ENCODE data around the gene DECR2. TPM values are rescaled to one million over a fixed set of nuclear protein-coding genes. Genes with fewer than 3 reads are reported as not detected.
"Not testable (repeated sequence)": the region's sequence is repeated elsewhere in the genome, so short reads cannot be mapped to it uniquely, and the experiment has no call there.

DECR2 gene
- polyA plus RNA-seq, 1 donor, result 14.4 TPM

DNA sequence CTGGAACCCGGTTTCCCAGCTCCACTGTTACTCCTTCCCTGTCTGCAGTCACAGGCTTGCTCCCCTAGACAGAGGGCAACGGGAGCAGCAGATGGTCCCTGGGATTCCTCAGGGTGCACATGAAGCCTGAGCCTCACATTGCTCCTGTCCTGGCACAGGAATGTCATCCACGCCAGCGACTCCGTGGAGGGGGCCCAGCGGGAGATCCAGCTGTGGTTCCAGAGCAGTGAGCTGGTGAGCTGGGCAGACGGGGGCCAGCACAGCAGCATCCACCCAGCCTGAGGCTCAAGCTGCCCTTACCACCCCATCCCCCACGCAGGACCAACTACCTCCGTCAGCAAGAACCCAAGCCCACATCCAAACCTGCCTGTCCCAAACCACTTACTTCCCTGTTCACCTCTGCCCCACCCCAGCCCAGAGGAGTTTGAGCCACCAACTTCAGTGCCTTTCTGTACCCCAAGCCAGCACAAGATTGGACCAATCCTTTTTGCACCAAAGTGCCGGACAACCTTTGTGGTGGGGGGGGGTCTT lies 1.6 kb upstream of the DECR2 start:
- no peak for DNase-seq (ENCODE audit: low read depth)

DNA sequence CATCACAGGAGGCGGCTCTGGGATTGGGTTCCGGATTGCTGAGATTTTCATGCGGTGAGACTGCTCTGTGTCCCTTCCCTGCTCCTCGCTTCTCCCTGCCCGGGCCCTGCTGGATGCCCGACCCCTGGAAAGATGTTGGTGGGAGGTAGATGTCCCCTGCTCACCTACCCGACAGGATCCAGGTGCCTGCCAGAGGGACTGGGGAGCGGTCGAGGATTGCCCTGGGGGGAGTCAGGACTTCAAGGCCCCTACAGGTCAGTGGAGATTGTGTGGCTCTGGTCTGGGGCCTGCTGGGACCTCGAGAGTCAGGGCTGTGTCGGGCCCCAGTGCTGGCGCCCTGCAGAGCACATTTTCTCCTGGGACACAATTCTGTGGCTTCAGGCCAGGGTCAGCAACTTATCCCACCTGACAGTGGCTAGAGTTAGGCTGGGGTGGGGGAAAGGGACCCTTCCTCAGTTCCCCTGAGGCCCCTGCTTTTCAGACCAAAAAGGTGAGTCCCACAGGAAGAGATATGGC lies 3.3 kb downstream of the DECR2 start:
- no peak for DNase-seq (ENCODE audit: low read depth)

DNA sequence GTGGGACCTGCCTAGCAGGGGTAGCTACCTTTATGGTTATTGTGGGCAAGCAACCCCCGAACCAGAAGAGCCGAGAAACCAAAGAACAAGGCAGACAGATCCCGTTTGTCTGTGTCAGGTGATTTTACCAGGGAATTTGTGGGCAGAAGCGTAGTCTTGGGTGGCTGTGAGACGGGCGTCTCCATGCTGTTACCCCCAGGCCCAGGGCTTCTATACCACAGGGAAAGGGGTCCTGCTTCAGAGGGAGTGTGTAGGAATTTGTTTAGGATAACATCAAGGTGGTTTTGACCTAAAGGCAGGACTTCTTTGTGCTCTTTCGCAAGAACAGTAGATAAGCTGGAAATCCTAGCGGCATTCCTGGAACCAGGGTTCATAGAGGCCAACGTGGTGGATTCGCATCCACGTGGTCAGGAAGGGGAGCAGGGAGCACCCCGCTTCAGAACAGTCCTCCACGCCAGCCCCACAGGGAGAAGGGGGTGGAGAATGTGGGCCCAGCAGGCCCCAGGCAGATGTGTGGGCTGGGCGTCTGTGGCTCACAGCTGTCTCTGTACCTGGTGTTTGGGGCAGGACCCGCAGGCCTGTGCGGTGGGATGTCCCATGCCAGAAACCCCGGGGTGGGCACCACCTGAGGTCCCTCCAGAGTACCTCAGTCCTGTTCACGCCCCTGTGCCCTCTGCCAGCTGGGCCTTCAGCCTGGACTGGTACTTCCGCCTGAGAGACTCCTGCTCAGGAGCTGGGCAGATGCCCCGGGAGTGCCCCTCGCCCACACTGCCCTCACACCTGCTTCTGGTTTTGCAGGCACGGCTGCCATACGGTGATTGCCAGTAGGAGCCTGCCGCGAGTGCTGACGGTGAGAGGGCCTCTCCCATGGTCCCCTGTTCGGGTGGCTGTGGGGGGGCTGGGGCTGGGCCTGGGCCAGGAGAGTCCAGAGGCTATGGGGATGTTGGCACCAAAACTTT lies 4.1 kb downstream of the DECR2 start:
- DNase-seq (ENCODE audit: low read depth), result no peak

DNA sequence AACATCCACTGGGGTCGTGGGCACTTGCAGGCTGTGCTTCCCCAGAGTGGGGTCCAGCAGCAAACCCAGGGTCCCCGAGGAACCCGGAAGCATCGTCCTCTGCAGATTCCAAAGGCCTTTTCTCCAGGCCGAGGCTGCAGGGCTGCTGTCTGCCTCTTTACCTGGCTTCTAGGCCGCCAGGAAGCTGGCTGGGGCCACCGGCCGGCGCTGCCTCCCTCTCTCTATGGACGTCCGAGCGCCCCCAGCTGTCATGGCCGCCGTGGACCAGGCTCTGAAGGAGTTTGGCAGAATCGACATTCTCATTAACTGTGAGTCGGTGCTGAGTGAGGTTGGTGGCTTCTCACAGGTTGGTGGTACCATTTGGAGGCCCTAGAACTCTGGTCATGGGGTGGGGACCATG lies 5.6 kb downstream of the DECR2 start:
- DNase-seq (ENCODE audit: low read depth), result no peak

DNA sequence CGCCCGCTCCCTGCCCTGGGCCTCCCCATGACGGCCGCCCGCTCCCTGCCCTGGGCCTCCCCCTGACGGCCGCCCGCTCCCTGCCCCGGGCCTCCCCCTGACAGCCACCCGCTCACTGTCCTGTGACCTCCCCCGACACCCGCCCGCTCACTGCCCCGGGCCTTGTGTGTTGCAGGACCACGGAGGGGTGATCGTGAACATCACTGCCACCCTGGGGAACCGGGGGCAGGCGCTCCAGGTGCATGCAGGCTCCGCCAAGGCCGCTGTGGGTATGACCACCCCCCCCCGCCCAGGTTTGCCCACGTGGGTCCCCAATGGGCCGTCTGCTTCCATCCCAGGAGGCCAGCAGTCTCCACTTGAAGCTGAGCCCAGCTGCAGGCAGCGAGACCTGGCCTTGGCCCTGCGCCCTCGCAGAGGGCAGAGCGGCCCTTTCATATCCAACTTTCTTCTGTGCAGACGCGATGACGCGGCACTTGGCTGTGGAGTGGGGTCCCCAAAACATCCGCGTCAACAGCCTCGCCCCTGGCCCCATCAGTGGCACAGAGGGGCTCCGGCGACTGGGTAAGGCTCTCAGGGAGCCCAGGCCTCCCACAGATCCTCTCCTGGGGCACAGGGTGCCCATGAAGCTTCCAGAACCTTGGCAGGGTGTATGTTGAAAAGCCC lies 9.0 kb downstream of the DECR2 start:
- no peak for DNase-seq (ENCODE audit: low read depth)

DNA sequence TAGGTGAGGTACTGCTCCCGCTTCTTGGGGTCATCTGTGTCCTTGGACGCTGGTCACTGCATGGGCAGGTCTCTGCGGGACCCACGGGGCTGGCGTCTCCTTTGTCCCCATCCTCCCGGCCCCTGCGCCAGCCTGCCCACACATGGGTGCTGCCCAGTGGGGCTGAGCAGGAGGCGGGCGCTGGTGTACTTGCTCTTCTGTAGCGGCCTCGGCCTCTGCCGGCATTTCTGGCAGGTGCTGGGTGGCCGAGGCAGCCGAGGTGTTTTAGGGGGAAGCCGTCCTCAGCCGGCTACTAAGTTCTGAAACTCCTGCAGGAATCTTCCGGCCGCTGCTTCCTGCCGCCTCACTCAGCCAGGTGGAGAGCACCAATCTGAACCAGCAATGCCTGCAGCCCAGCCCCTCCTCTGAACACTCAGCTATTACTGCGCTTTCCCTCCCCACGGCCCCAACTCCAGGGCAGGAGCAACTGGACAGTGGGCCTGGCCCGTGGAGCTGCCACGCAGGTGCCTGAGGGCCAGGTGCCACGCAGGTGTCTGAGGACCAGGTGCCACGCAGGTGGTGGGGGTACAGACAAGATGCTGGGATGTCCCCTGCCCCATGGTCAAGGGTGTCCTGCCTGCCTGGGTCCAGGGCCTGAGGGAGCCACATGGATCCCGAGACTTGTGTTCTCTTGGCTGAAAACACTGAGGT lies 10.0 kb downstream of the DECR2 start:
- no peak for DNase-seq (ENCODE audit: low read depth)

DNA sequence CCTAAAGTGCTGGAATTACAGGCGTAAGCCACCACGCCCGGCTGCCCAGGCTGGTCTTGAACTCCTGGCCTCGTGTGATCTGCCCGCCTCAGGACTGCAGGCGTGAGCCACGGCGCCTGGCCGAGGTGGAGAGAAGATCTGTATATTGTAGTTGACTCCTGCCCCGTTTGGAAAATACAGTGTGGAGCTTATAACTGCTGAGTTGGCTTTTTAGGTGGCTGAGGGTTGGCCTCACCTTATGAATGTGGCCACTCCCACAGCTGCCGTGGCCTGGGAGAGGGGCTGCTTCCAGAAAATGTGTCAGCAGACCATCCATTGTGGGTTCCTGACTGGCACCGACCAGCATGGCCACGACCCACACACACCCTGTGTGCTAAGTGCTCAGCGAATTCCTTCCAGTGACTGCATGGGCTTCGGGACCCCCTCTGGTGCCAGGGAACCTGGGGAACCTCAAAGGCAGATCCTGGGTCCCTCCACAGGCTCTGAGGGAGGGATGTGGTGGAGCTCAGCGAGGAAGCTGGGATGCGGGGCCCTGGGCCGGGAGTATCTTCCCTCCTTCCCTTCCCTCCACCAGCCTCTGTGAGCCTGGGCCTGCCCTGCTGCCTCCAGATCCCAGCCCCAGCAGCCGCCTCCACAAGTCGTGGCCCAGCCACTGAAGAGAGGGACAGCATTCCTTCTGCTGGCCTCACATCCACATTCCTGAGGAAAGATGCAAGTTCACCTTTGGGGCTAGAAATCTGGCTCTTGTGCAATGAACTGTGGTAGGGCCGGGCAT lies 12.9 kb downstream of the DECR2 start:
- no peak for DNase-seq (ENCODE audit: low read depth)

DNA sequence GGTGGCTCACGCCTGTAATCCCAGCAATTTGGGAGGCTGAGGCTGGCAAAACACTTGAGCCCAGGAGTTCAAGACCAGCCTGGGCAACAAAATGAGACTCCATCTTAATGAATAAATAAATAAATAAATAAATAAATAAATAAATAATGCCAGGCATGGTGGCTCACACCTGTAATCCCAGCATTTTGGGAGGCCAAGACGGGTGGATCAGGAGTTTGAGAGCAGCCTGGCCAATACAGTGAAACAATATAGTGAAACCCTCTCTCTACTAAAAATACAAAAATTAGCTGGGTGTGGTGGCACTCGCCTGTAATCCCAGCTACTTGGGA lies 13.4 kb downstream of the DECR2 start:
- not testable (repeated sequence) for DNase-seq (ENCODE audit: low read depth)

DNA sequence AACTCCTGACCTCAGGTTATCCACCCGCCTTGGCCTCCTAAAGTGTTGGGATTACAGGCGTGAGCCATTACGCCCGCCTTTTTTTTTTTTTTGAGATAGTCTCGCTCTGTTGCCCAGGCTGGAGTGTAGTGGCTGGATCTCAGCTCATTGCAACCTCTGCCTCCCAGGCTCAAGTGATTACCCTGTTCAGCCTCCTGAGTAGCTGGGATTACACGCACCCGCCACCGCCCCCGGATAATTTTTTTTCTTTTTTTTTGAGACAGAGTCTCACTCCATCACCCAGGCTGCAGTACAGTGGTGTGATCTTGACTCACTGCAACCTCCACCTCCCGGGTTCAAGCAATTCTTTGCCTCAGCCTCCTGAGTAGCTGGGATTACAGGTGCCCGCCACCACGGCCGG lies 20.5 kb downstream of the DECR2 start:
- not testable (repeated sequence) for DNase-seq (ENCODE audit: low read depth)

DNA sequence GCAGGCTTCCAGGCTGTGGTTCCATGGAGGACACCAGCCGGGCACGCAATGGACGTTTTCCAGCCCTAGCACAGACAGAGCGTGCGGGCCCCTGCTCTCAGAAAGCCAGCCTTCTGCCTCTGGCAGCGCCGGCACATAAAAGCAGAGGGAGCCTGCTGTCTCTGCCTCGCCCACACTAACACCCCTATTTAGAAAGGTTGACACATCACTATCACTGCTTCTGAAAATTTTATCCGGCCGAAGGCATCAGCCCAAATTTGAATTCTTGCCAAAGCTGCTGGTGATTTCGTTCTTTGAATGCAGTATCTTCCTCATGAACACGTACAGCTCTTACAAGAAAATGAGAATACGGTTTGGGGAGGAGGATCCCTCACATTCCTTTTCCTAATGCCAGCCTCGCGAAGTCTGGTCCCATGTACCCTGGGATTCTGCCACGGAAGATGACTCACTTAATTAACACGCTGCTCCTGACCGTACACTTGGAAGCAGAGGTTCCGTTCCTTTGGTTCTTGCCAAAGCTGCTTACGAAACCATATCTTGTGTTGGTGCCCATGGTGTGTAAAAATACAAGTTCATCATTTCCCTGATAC lies 22.4 kb downstream of the DECR2 start:
- DNase-seq (ENCODE audit: low read depth), result no peak

DNA sequence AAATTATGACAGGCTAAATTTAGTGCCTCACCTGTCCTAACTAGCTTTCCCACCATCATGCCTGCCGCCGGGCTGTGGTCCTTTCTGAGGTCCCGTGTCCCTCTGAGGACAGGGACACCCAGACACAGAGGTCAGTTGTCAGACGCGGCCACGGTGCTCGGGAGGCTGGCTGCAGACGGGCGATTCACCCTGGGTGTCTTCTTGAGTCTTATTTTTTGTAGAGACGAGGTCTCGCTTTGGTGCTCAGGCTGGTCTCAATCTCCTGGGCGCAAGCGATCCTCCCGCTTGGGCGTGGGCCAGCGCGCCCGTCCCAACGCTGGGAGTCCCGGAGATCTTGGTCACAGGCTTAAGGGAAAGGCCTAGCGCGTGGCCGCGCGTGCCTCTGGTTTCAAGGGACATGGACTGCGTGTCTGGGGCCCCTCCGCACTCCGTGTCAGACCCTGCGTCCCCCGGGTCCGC lies 23.0 kb downstream of the DECR2 start:
- no peak for DNase-seq (ENCODE audit: low read depth)

DNA sequence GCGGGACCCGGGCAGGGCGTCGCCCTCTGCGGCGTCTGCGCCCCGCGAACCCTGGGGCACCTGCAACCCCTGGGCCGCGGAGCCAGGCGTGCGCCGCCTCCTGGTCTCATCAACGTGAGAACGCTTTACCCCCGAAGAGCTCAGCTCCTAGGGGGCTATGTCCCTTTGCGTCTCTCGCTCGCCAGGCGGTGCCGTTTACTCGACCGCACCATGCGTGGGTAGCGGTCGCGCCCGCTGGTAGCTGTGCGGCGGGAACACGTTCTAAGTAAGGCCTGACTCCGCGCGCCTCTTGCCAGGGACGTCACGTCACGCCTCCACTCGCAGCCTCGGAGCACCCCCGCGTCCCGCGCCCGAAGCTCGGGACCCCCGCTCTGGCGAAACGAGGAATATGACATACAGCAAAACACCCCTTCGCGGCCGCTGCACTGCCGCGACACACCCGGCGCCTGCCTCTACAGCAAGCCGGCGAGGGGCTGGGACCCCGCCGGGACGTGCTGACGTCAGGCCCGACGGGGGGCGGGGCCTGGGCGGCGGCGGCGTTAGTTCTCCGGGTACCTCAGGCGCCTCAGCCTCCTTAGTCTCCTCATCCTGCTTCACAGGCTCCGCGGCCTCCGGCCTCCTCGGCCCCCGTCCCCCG lies 23.5 kb downstream of the DECR2 start, which contains the start of gene RAB11FIP3:
RAB11FIP3 (plus strand) TSS at position 568 of the 637 bp plus-strand sequence. CDS start 358 bp downstream, outside the sequence.
- DNase-seq (ENCODE audit: low read depth), result no peak

DNA sequence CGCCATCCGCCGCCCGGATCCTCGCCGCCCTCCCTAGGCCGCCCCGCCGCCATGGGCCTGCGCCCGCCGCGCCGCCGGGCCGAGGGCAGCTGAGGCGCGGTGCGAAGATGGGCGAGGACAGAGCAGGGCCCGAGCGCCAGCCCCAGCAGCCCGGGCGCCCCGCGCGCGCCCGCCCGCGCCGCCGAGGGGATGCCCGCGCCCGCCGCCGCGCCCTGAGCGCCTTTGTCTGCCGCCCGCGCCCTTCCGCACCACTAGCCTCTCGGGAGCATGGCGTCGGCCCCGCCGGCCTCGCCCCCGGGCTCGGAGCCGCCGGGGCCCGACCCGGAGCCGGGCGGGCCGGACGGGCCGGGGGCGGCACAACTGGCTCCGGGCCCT lies 24.0 kb downstream of the DECR2 start:
- no peak for DNase-seq (ENCODE audit: low read depth)

DNA sequence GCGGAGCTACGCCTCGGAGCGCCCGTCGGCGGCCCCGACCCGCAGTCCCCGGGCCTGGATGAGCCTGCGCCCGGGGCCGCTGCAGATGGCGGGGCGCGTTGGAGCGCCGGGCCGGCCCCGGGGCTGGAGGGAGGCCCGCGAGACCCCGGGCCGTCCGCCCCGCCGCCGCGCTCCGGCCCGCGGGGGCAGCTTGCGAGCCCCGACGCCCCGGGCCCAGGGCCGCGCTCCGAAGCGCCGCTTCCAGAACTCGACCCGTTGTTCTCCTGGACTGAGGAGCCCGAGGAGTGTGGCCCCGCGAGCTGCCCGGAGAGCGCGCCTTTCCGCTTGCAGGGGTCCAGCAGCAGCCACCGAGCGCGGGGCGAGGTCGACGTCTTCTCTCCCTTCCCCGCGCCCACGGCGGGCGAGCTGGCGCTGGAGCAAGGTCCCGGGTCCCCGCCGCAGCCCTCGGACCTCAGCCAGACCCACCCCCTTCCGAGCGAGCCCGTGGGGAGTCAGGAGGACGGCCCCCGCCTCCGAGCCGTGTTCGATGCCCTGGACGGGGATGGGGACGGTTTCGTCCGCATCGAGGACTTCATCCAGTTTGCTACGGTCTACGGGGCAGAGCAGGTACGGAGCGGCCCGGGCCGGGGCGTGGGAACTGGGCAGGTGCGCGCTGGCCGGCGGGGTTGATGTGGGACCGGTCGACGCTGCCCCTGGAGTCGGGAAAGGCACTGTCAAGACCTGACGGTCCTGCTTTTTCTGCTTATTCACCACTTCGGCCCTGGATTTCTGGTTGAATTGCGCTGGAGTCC lies 24.6 kb downstream of the DECR2 start:
- no peak for DNase-seq (ENCODE audit: low read depth)

DNA sequence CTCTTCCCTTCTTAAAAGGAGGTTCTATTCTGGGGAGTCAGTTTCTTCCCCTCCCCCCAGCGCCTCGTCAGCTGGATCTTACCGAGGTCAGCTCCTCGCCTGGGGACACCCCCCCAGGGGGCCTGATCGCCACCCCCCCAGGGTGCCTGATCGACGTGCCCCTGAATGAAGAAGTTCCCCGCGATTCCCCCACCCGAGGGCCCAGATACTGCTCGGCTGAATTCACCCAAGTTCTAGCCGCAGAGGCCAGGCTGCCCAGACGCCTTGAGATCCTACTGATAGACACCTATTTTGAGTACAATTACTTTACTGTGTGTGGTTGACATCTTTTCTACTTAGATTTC lies 25.2 kb downstream of the DECR2 start:
- DNase-seq (ENCODE audit: low read depth), result no peak

DNA sequence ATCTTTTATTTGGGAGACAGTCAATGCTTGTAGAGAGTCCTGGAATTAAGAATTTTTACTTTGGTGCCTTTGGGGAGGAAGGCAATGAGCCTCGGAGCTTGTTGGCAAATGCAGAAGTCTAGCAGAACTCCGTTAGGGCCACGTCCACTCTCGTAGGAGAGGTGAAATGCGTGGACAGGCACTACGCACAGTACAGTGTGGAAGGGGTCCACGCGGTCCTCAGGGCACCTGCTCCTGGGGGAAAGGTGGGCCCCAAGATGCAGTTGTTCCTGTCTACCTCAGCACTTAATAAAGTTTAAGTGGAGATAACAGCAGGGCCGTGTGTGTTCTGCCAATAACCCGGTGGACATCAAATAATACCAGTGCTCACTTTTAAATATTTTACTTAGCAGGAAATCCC lies 25.6 kb downstream of the DECR2 start:
- no peak for DNase-seq (ENCODE audit: low read depth)

DNA sequence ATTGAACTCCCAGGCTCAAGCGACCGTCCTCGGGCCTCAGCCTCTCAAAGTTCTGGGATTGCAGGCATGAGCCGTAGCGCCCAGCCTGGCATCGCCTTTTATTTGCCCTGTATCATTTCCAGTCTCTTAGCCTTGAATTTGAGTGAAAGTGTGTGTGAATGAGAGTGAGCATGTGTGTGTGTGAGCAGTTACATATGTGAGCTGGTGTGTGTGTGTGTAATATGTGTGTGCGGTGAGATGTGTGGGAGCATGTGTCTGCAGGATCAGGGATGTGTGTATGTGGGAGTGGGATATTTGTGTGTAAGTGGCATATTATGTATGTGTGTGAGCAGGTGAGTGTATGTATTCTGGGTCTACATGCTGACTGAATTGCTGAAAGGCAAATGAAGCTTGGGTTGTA lies 29.2 kb downstream of the DECR2 start:
- no peak for DNase-seq (ENCODE audit: low read depth)

DNA sequence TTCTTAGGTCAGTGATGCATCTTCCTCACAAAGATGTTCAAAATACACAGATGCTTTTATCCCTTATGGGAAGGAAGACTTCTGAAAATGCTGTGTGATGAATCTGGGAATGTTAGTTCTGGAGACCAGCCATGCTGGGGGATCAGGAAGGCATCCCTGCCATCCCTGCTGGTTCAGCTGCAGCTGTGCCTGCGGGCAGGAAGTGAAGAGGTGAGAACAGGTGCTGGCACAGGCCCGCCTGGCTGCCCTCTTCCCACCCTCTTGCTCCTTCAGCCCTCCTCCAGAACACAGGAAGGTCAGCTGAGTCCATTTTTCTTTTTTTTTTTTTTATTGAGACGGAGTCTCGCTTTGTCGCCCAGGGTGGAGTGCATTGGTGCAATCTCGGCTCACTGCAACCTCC lies 38.9 kb downstream of the DECR2 start:
- DNase-seq (ENCODE audit: low read depth), result no peak

DNA sequence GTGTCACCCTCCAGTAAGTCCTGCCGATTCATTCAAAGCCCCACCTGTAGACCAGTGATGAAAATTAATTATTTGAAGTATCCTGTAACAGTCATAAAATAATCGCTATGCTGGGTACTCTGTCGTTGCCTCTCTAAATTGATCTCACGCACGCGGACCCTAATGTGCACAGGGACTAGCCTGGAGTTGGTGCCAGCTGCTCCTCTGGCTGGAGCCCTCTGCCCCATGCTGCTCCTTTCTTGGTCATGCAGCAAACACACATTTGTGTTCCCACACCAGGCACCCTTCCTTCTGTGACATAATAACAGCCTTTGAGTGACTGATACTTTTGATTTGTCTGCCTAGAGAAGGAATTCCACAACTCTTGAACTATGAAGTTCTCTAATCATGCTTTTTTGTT lies 39.8 kb downstream of the DECR2 start:
- no peak for DNase-seq (ENCODE audit: low read depth)

DNA sequence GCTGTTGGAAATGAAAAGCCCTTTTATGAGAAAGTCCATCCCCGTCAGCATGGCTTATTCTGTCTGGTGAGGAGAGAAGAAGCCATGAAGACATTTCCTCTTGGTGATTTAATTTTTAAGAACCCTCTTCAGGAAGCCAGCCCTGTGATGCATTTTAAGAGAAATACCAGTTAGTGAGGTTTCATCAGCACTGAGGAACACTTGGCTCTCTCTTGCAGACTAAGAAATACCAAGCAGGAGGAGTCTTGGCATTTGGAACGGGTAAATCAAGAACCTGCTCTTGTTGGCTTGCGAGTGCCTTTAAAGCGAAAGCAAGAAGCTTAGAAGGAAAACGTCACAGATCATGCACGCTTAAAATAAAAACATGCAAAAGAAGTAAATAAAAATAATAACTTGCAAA lies 41.3 kb downstream of the DECR2 start:
- no peak for DNase-seq (ENCODE audit: low read depth)

Measured in forelimb muscle (tissue), 1 donor.